Colonic mucosa (tissue), 4 donors: ENCODE data around the gene WEE1. TPM values are rescaled to one million over a fixed set of nuclear protein-coding genes. Genes with fewer than 3 reads are reported as not detected.

ENCODE experiments used
- DNase-seq: peaks from one replicate; pipeline ENCODE4 v3.0.0-alpha.2; 2020
- H3K27ac ChIP-seq: fragments of 200-600 bp; one replicate; pipeline ENCODE4 v1.8.0; 2021
- H3K27me3 ChIP-seq: fragments of 200-600 bp; one replicate; pipeline ENCODE4 v1.8.0; 2021
- H3K36me3 ChIP-seq: fragments of 200-600 bp; one replicate; pipeline ENCODE4 v1.8.0; 2021
- H3K4me1 ChIP-seq: fragments of 200-600 bp; one replicate; pipeline ENCODE4 v1.8.0; 2021; ENCODE audit warnings: mild to moderate bottlenecking
- H3K4me3 ChIP-seq: fragments of 200-600 bp; one replicate; pipeline ENCODE4 v1.8.0; 2021
- H3K9ac ChIP-seq, 2 donors: one replicate each; pipeline ENCODE4 v1.7.0; 2013; ENCODE audit warnings: control low read depth in 2 of 2, low read depth in 2 of 2, low read length in 2 of 2
- H3K9me3 ChIP-seq: fragments of 200-600 bp; one replicate; pipeline ENCODE4 v1.8.0; 2021
- CTCF ChIP-seq: fragments of 200-600 bp; IDR thresholded peaks from one replicate; pipeline ENCODE4 v1.8.0; 2022; ENCODE audit warnings: antibody characterized with exemption, mild to moderate bottlenecking
- intact Hi-C: fragments of 100-400 bp; cut with DNase I; formaldehyde crosslinking; loops from one replicate; pipeline ENCODE4 v1.14.1; 2022
- total RNA-seq, 2 donors: library from RNA; stranded (reverse); fragmentation: NEBNext Ultra II Directional in 1 of 2; extraction: Animal tissue kit (Norgen Biotek cat#: 25700) in 1 of 2; gene quantifications; one replicate each; pipeline ENCODE4 v1.2.1, GENCODE V29; 2021
- donor health status: healthy.
- donor health status: DM: no; HTN: no; CAD: no.
- donor health status: DM: no; HTN: no; CAD: no.

Gene WEE1
- total RNA-seq, 2 donors from 2014 or later, result 27.8 to 37.9 TPM

GRCh38 chr11:9607511-9607899, 34.0 kb downstream of the WEE1 start:
- no peak for TF ChIP-seq CTCF
- Histone ChIP-seq H3K27ac (no peak overlapping the region), H3K36me3 (no peaks in the 10 kb centered on the region), H3K27me3 (no peaks in the 10 kb centered on the region), H3K9me3 (no peaks in the 10 kb centered on the region), H3K9ac (no peak overlapping the region), H3K4me3 (no peak overlapping the region), H3K4me1 (no peaks in the 10 kb centered on the region)
- intact Hi-C loops, result no loop called here
- DNase-seq, result no peak

DNA sequence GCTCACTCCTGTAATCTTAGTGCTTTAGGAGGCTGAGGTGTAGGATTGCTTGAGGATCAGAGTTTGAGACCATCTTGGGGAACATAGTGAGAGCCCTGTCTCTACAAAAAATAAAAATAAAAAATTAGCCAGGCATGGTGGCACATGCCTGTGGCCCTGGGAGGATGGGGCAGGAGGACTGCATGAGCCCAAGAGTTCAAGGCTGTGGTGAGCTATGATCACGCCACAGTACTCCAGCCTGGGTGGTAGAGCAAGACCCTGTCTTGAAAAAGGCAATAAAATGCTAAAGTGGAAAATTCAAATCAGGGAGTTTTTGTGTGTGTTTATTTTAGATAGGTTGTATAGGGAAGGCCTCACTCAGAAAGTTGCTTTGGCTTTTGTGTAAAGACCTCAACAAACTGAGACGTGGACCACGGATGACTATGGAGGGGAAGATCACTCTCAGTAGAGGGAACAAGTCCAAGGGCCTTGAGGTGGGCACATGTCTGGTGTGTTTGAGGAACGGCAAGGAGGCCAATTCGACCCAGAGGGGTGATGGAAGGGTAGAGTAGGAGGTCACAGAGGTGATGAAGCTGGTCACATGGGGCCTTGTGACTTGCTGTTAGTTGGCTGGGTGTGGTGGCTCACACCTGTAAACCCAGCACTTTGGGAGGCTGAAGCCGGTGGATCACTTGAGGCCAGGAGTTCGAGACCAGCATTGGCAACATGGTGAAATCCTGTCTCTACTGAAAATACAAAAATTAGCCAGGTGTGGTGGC, 35.7 kb downstream of the WEE1 start:
- no peak for DNase-seq
- TF ChIP-seq CTCF, result no peak
- Histone ChIP-seq H3K9ac (no peak overlapping the region), H3K27me3 (no peaks in the 10 kb centered on the region), H3K4me3 (no peak overlapping the region), H3K4me1 (no peaks in the 10 kb centered on the region), H3K9me3 (no peaks in the 10 kb centered on the region), H3K36me3 (no peaks in the 10 kb centered on the region), H3K27ac (no peak overlapping the region)
- intact Hi-C loops, result no loop called here

- no peaks in the 10 kb centered on the region for H3K9me3 ChIP-seq
- H3K4me1 ChIP-seq, result peaks cover 4% of the 10 kb centered on the region
- intact Hi-C loops, result loop anchor here (5.0 kb wide), 1 partner anchor 78 kb away; no protein-coding TSS in a partner anchor
- no peaks in the 10 kb centered on the region for H3K36me3 ChIP-seq
- H3K27me3 ChIP-seq, result no peaks in the 10 kb centered on the region
- no peak overlapping the region for H3K27ac ChIP-seq
- no peak for TF ChIP-seq CTCF
- no peak overlapping the region for H3K9ac ChIP-seq
- no peak for DNase-seq
- H3K4me3 ChIP-seq, result no peak overlapping the region
These were observed 36.4 kb downstream of the WEE1 start for GRCh38 chr11:9609841-9610240.

- TF ChIP-seq CTCF, result peak; percentile 95
- Histone ChIP-seq H3K9ac (peak overlapping the region; percentile 71 to 96), H3K9me3 (no peaks in the 10 kb centered on the region), H3K27me3 (no peaks in the 10 kb centered on the region), H3K27ac (peak overlapping the region; percentile 87), H3K4me3 (peak overlapping the region; percentile 48), H3K4me1 (peaks cover 4% of the 10 kb centered on the region), H3K36me3 (no peaks in the 10 kb centered on the region)
- peak; percentile 97 for DNase-seq
- intact Hi-C loops, result loop anchor here (5.0 kb wide), 1 partner anchor 81 kb away; no protein-coding TSS in a partner anchor
These were observed 39.8 kb downstream of the WEE1 start for GRCh38 chr11:9613118-9613829.

DNA sequence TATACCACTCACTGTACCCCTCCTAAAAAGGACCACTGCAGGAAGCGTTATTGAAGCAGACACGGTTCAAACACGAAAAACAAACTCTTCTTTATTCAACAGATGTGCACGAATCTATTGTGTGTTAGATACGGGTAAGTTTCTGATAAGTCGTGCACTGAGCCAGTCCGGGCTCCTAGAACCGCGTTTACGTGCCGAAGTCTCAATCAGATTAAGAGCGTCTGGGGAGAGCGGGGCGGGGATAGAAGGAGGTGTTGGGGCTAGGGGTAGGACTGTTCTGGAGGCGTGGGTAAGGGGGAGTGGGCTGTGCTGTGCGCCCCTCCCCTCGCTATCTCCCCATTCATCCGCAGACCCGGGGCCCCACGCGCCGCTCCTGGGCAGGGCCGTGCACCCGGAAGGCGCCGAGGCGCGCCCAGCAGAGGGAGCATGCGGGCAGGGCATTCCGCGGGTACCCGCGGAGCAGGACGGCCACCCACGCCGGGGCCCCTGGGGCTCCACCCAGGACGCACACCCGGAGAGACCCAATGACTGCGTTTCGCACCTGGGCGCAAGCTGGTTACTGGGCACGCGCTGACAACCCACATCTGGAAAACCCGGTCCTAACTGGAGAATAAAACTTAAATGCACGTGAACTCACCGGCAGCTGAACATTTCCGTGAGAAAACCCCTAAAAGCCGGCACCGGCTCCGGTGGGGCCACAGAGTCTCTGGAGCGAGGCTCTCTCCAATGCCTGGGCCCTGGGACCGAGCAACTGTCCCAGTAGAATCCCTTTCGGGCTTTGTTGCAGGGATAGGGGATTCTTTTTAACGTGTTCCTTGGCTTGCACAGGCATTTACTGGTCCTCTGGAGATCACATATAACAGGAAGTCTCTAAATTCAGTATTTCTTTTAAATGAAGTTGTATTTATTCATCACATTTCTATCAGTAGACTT, 40.6 kb downstream of the WEE1 start:
- peak; percentile 83 for TF ChIP-seq CTCF
- Histone ChIP-seq H3K9me3 (no peaks in the 10 kb centered on the region), H3K9ac (peak overlapping the region; percentile 71 to 96), H3K36me3 (no peaks in the 10 kb centered on the region), H3K27me3 (no peaks in the 10 kb centered on the region), H3K4me1 (peaks cover 4% of the 10 kb centered on the region), H3K27ac (peak overlapping the region; percentile 87), H3K4me3 (peak overlapping the region; percentile 48)
- DNase-seq, result peak; percentile 92
- intact Hi-C loops, result loop anchor here (5.0 kb wide), 1 partner anchor 82 kb away; no protein-coding TSS in a partner anchor
